ENCODE data around the gene ZNF205.

The ZNF205 gene

DNA sequence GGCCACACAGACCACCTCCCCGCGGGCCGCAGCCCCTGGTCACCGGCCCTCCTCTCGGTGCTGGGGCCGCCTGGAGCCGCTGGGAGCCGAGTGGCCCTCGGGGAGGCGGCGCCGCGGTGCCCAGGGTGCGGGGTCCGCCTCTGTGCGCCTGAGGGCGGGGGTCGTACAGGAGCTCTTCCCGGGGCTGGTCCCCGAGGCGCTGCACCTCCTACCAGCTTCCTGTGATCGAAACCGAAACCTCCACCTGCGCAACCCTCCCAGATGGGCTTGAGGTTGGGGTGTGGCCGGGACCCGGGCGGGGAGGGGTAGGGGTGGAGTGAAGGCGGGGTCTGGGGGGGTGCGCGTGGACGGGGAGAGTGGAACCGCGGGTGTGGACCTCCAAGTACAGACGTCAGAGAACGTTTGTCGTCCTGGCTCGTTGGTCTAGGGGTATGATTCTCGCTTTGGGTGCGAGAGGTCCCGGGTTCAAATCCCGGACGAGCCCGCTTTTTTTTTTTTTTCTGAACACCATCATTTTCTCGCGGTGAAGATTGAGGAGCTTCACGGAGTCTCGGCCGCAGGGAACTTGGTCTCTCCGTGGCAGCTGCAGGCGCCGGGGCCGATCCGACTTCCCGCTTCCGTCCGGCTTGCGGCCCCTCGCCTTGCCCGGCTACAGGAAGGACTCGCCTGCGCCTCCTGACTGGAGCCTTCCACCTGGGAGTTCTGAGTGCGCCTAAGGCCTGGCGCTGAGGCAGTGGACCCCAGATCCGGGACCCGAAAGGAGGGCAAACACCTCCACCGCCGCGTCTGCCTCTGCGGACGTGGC lies 46.3 kb downstream of the ZNF205 start (continued):
- TF ChIP-seq ZBTB8A (tag by site-specific recombination; IDR thresholded peaks at IDR 0.05): peak; percentile 83
- no peak for TF ChIP-seq ZNF302 (tag by site-specific recombination; IDR thresholded peaks at IDR 0.05; ENCODE audit: low read depth)
- TF ChIP-seq ZNF211 (tag by site-specific recombination; IDR thresholded peaks at IDR 0.05; ENCODE audit: low read depth): no peak
- TF ChIP-seq MZF1 (tag by site-specific recombination; IDR thresholded peaks at IDR 0.05; ENCODE audit: borderline replicate concordance): 0 out of 2 replicates have a peak, but pooled peaks have one; percentile 16
- TF ChIP-seq KLF8 (tag by site-specific recombination; IDR thresholded peaks at IDR 0.05): peak; percentile 98
- peak; percentile 57; the same call in 1 of the 2 replicates for TF ChIP-seq ZNF843 (tag by site-specific recombination; IDR thresholded peaks at IDR 0.05)
- TF ChIP-seq ZNF623 (tag by site-specific recombination; IDR thresholded peaks at IDR 0.05): peak; percentile 27; the same call in 1 of the 2 replicates
- TF ChIP-seq OSR2 (tag by site-specific recombination; IDR thresholded peaks at IDR 0.05): peak; percentile 71
- TF ChIP-seq ZNF202 (tag by site-specific recombination; IDR thresholded peaks at IDR 0.05; ENCODE audit: borderline replicate concordance): no peak
- no peak for TF ChIP-seq ZNF555 (tag by site-specific recombination; conservative IDR thresholded peaks at IDR 0.05)
- TF ChIP-seq ZNF16 (tag by site-specific recombination; IDR thresholded peaks at IDR 0.05; ENCODE audit: low read depth): no peak
- TF ChIP-seq ZNF830 (tag by site-specific recombination; IDR thresholded peaks at IDR 0.05; ENCODE audit: low read depth): no peak
- 0 out of 2 replicates have a peak, but pooled peaks have one; percentile 29 for TF ChIP-seq GFI1B (tag by site-specific recombination; IDR thresholded peaks at IDR 0.05)
- no peak for TF ChIP-seq SETDB1 (IDR thresholded peaks at IDR 0.05; ENCODE audit: insufficient read length, low read length)
- no peak for TF ChIP-seq ZBTB1 (tag by site-specific recombination; IDR thresholded peaks at IDR 0.05)
- TF ChIP-seq ZNF37A (tag by site-specific recombination; IDR thresholded peaks at IDR 0.05): no peak
- TF ChIP-seq ZNF155 (tag by site-specific recombination; IDR thresholded peaks at IDR 0.05): no peak
- TF ChIP-seq ZNF548 (tag by site-specific recombination; IDR thresholded peaks at IDR 0.05): no peak; the same call in 1 of the 2 replicates
- TF ChIP-seq, protein P1, sequence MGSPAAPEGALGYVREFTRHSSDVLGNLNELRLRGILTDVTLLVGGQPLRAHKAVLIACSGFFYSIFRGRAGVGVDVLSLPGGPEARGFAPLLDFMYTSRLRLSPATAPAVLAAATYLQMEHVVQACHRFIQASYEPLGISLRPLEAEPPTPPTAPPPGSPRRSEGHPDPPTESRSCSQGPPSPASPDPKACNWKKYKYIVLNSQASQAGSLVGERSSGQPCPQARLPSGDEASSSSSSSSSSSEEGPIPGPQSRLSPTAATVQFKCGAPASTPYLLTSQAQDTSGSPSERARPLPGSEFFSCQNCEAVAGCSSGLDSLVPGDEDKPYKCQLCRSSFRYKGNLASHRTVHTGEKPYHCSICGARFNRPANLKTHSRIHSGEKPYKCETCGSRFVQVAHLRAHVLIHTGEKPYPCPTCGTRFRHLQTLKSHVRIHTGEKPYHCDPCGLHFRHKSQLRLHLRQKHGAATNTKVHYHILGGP (tag by site-specific recombination; IDR thresholded peaks at IDR 0.05): no peak
- no peak for TF ChIP-seq ZNF433 (tag by site-specific recombination; IDR thresholded peaks at IDR 0.05; ENCODE audit: low read depth)
- TF ChIP-seq, protein P2, sequence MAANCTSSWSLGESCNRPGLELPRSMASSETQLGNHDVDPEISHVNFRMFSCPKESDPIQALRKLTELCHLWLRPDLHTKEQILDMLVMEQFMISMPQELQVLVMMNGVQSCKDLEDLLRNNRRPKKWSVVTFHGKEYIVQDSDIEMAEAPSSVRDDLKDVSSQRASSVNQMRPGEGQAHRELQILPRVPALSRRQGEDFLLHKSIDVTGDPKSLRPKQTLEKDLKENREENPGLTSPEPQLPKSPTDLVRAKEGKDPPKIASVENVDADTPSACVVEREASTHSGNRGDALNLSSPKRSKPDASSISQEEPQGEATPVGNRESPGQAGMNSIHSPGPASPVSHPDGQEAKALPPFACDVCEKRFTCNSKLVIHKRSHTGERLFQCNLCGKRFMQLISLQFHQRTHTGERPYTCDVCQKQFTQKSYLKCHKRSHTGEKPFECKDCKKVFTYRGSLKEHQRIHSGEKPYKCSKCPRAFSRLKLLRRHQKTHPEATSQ (tag by site-specific recombination; IDR thresholded peaks at IDR 0.05): peak; percentile 58; the same call in 1 of the 2 replicates
- no peak for TF ChIP-seq ZNF366 (tag by site-specific recombination; conservative IDR thresholded peaks at IDR 0.05)
- TF ChIP-seq ZNF571 (tag by site-specific recombination; IDR thresholded peaks at IDR 0.05): no peak
- no peak for TF ChIP-seq BCL11A (tag by site-specific recombination; IDR thresholded peaks at IDR 0.05; ENCODE audit: low read depth)
- peak; percentile 94 for TF ChIP-seq ZNF660 (tag by site-specific recombination; IDR thresholded peaks at IDR 0.05)
- no peak for TF ChIP-seq ZNF624 (tag by site-specific recombination; IDR thresholded peaks at IDR 0.05)
- peak; percentile 69 for TF ChIP-seq ZNF2 (tag by site-specific recombination; IDR thresholded peaks at IDR 0.05)
- TF ChIP-seq, protein P3, sequence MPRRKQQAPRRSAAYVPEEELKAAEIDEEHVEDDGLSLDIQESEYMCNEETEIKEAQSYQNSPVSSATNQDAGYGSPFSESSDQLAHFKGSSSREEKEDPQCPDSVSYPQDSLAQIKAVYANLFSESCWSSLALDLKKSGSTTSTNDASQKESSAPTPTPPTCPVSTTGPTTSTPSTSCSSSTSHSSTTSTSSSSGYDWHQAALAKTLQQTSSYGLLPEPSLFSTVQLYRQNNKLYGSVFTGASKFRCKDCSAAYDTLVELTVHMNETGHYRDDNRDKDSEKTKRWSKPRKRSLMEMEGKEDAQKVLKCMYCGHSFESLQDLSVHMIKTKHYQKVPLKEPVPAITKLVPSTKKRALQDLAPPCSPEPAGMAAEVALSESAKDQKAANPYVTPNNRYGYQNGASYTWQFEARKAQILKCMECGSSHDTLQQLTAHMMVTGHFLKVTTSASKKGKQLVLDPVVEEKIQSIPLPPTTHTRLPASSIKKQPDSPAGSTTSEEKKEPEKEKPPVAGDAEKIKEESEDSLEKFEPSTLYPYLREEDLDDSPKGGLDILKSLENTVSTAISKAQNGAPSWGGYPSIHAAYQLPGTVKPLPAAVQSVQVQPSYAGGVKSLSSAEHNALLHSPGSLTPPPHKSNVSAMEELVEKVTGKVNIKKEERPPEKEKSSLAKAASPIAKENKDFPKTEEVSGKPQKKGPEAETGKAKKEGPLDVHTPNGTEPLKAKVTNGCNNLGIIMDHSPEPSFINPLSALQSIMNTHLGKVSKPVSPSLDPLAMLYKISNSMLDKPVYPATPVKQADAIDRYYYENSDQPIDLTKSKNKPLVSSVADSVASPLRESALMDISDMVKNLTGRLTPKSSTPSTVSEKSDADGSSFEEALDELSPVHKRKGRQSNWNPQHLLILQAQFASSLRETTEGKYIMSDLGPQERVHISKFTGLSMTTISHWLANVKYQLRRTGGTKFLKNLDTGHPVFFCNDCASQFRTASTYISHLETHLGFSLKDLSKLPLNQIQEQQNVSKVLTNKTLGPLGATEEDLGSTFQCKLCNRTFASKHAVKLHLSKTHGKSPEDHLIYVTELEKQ (tag by site-specific recombination; IDR thresholded peaks at IDR 0.05; ENCODE audit: borderline replicate concordance): peak; percentile 66; the same call in 1 of the 2 replicates
- no peak for TF ChIP-seq ZNF510 (tag by site-specific recombination; IDR thresholded peaks at IDR 0.05; ENCODE audit: insufficient replicate concordance)
- TF ChIP-seq ZNF350 (tag by site-specific recombination; IDR thresholded peaks at IDR 0.05): no peak
- TF ChIP-seq ZNF19 (tag by site-specific recombination; IDR thresholded peaks at IDR 0.05; ENCODE audit: low read depth): no peak
- TF ChIP-seq KLF10 (tag by site-specific recombination; IDR thresholded peaks at IDR 0.05): peak; percentile 95
- TF ChIP-seq ZNF514 (tag by site-specific recombination; IDR thresholded peaks at IDR 0.05): no peak
- peak; percentile 47; the same call in 1 of the 2 replicates for TF ChIP-seq ZIC2 (tag by site-specific recombination; IDR thresholded peaks at IDR 0.05)
- peak; percentile 93 for TF ChIP-seq ZNF24 (tag by site-specific recombination; IDR thresholded peaks at IDR 0.05)
- TF ChIP-seq SP2 (tag by site-specific recombination; IDR thresholded peaks at IDR 0.05): peak; percentile 90
- TF ChIP-seq GLIS1 (tag by site-specific recombination; IDR thresholded peaks at IDR 0.05): peak; percentile 55
